Ovary (tissue), 9 donors: ENCODE data around the gene NGLY1. TPM values are rescaled to one million over a fixed set of nuclear protein-coding genes. Genes with fewer than 3 reads are reported as not detected.

Experiments used
- DNase-seq, 5 donors: peaks; one replicate each; pipeline ENCODE4 v3.0.0-alpha.2; 2019 to 2020
- H3K27ac ChIP-seq, 2 donors: fragments of 200-600 bp; one replicate each; pipeline versions ENCODE4 v1.5.1 to v1.8.0; 2019 to 2022
- H3K27me3 ChIP-seq: fragments of 200-600 bp; one replicate; pipeline ENCODE4 v1.8.0; 2022
- H3K36me3 ChIP-seq: fragments of 200-600 bp; sonication (generic); one replicate; pipeline ENCODE4 v1.5.1; 2019
- H3K4me1 ChIP-seq: one replicate; pipeline ENCODE4 v1.8.1; 2013; ENCODE audit warnings: mild to moderate bottlenecking, moderate library complexity; ENCODE audit not compliant: insufficient read depth
- H3K4me3 ChIP-seq: fragments of 200-600 bp; sonication (generic); one replicate; pipeline ENCODE4 v1.5.1; 2017
- H3K9me3 ChIP-seq, 2 donors: fragments of 200-600 bp in 1 of 2; sonication (generic) in 1 of 2; one replicate each; pipeline versions ENCODE4 v1.5.1 to v1.8.1; 2013 to 2019; ENCODE audit warnings: mild to moderate bottlenecking in 1 of 2, moderate library complexity in 1 of 2
- CTCF ChIP-seq, 3 donors: fragments of 450-650 bp in 2 of 3; fragments of 200-600 bp in 1 of 3; IDR thresholded peaks; one replicate each; pipeline versions ENCODE4 v1.5.1 to v1.8.0; 2016 to 2022; ENCODE audit warnings: antibody characterized with exemption in 3 of 3, mild to moderate bottlenecking in 1 of 3
- EP300 ChIP-seq: sonication (generic); formaldehyde crosslinking; IDR thresholded peaks from one replicate; pipeline ENCODE4 v1.6.1; 2017; ENCODE audit warnings: antibody characterized with exemption
- POLR2A ChIP-seq: fragments of 450-650 bp; IDR thresholded peaks from one replicate; pipeline ENCODE4 v1.6.1; 2017; ENCODE audit warnings: antibody characterized with exemption, mild to moderate bottlenecking, moderate library complexity
- WGBS, 3 donors: extraction: QIAGEN DNeasy Blood & Tissue Kit in 1 of 3; methylation state at CpG; one replicate each; pipeline versions ENCODE4 v1.1.5 to v1.1.7; 2013 to 2017; 5-methylcytosine and 5-hydroxymethylcytosine counted together
- intact Hi-C, 4 donors: fragments of 100-400 bp; cut with DNase I; formaldehyde crosslinking; loops; one replicate each; pipeline versions ENCODE4 v1.11.0 to v1.15.1; 2022 to 2023
- polyA plus RNA-seq, 2 donors: library from polyadenylated mRNA; stranded (reverse); fragments of 200-250 nt in 1 of 2; fragments of 350-450 nt in 1 of 2; fragmentation: Illumina TruSeq in 1 of 2; extraction: RNeasy Lipid Tissue Mini Kit (QIAGEN cat#74804) in 1 of 2; gene quantifications; one replicate each; pipeline ENCODE4 v1.2.3, GENCODE V29; 2013 to 2014
- small RNA-seq: library from RNA; depleted of rRNA; stranded (forward); fragments of <200 nt; gene quantifications from one replicate; pipeline ENCODE3, GENCODE V24; 2016
- total RNA-seq, 7 donors: library from RNA; depleted of rRNA in 2 of 7; stranded (reverse); fragments of >200 nt in 2 of 7; fragmentation: NEBNext Ultra II Directional in 3 of 7; extraction: Animal tissue kit (Norgen Biotek cat#: 25700) in 3 of 7; gene quantifications; one replicate each; pipeline versions ENCODE4 v1.1.0 to v1.2.4, GENCODE V29; 2016 to 2023
- donor health status: DM: no; HTN: no; CAD: no; lungs with moderate emphysema.
- donor health status: DM: no; HTN: no; CAD: no.
- donor health status: Bipolar disorder and iron deficiency.
- donor health status: DM: yes; HTN: yes; CAD: no.
- donor health status: DM: no; HTN: no; CAD: no.
- donor health status: DM: yes; HTN: yes; CAD: no.

Gene NGLY1
- total and polyA plus RNA-seq, 9 donors = 11.0 to 30.4 (median 27.1) TPM

GRCh38 chr3:25677121-25677520 lies 106.1 kb downstream of the NGLY1 start:
- Histone ChIP-seq H3K9me3 (no peaks in the 10 kb centered on the region), H3K36me3 (no peaks in the 10 kb centered on the region), H3K27me3 (no peaks in the 10 kb centered on the region), H3K27ac (no peak overlapping the region), H3K4me1 (no peaks in the 10 kb centered on the region), H3K4me3 (no peak overlapping the region)
- TF ChIP-seq CTCF (IDR thresholded peaks at IDR 0.05) (no peak), POLR2A (no peak), EP300 (no peak)
- intact Hi-C loops = no loop called here
- no peak for DNase-seq
- 69 to 85% (median 79%) methylated on average over 2 of the region's 2 CpGs for WGBS, 3 donors

GRCh38 chr3:25674670-25675069 lies 108.6 kb downstream of the NGLY1 start:
- Histone ChIP-seq H3K27ac (no peak overlapping the region), H3K4me3 (no peak overlapping the region), H3K4me1 (no peaks in the 10 kb centered on the region), H3K36me3 (no peaks in the 10 kb centered on the region), H3K27me3 (no peaks in the 10 kb centered on the region), H3K9me3 (no peaks in the 10 kb centered on the region)
- DNase-seq = no peak
- TF ChIP-seq CTCF (IDR thresholded peaks at IDR 0.05) = no peak
- no peak for TF ChIP-seq POLR2A
- no peak for TF ChIP-seq EP300
- intact Hi-C loops = no loop called here
- 82 to 94% (median 91%) methylated on average over 2 of the region's 2 CpGs for WGBS, 3 donors

- H3K27me3 ChIP-seq = no peaks in the 10 kb centered on the region
- H3K4me1 ChIP-seq = no peaks in the 10 kb centered on the region
- intact Hi-C loops = no loop called here
- H3K27ac ChIP-seq = no peak overlapping the region
- no peaks in the 10 kb centered on the region for H3K9me3 ChIP-seq
- WGBS, 3 donors = 94 to 97% (median 95%) methylated on average over 7 to 8 of the region's 8 CpGs
- no peak for DNase-seq
- no peaks in the 10 kb centered on the region for H3K36me3 ChIP-seq
- no peak overlapping the region for H3K4me3 ChIP-seq
- TF ChIP-seq POLR2A = no peak
- no peak for TF ChIP-seq EP300
- no peak for TF ChIP-seq CTCF (IDR thresholded peaks at IDR 0.05)
These were observed 109.4 kb downstream of the NGLY1 start for GRCh38 chr3:25673738-25674298.

Small RNA genes within 50 kb of the gene (small RNA-seq; reads per million reads assigned to genes)
- not detected for gene CRIP1P2

Other genes starting within 250 kb of the NGLY1 start
- 100 to 1,000 TPM in 4 of 7 donors, 10 to 100 TPM in 3; 90.1 to 134 (median 109) TPM for gene TOP2B, start 118.5 kb downstream of the NGLY1 start, total RNA-seq
- gene TOP2B, start 118.5 kb downstream of the NGLY1 start, polyA plus RNA-seq = 10 to 100 TPM; 65.3 to 73.5 TPM
- 1 to 10 TPM; 3.6 to 8.0 (median 6.6) TPM for gene OXSM, start 6.6 kb upstream of the NGLY1 start, total RNA-seq
- 1 to 10 TPM; 6.5 to 8.9 TPM for gene OXSM, start 6.6 kb upstream of the NGLY1 start, polyA plus RNA-seq